22Rv1 (cell line): ENCODE data around the gene BOK.

ENCODE experiments used
- H3K27ac ChIP-seq: fragments of 450-650 bp; 2 replicates; pipeline ENCODE4 v1.5.1; 2017
- CTCF ChIP-seq: fragments of 450-650 bp; IDR thresholded peaks from 2 replicates; pipeline ENCODE4 v1.5.1; 2017; ENCODE audit warnings: mild to moderate bottlenecking
- ZFX ChIP-seq: fragments of 450-650 bp; IDR thresholded peaks from 2 replicates; pipeline ENCODE4 v1.6.1; 2017; ENCODE audit warnings: antibody characterized with exemption, borderline replicate concordance

BOK gene

DNA sequence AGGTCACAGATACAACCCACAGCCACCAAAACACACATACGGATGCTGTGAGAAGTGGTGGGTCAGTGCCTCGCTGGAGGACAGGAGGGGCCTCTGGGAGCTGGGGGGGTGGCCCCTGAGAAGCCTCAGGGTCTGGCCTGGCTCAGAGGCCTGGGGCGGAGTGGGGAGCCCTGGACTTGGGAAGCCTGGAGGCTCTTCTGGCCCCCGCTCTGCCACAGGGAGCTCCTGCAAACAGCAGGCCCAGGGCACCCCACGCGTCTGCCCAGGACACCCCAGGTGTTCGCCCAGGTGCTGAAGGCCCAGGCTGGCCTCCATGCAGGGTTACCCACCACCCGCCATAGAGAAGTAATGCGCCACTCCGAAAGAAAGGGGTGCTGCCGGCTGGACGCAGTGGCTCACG, 52.5 kb downstream of the BOK start:
- TF ChIP-seq ZFX: no peak

DNA sequence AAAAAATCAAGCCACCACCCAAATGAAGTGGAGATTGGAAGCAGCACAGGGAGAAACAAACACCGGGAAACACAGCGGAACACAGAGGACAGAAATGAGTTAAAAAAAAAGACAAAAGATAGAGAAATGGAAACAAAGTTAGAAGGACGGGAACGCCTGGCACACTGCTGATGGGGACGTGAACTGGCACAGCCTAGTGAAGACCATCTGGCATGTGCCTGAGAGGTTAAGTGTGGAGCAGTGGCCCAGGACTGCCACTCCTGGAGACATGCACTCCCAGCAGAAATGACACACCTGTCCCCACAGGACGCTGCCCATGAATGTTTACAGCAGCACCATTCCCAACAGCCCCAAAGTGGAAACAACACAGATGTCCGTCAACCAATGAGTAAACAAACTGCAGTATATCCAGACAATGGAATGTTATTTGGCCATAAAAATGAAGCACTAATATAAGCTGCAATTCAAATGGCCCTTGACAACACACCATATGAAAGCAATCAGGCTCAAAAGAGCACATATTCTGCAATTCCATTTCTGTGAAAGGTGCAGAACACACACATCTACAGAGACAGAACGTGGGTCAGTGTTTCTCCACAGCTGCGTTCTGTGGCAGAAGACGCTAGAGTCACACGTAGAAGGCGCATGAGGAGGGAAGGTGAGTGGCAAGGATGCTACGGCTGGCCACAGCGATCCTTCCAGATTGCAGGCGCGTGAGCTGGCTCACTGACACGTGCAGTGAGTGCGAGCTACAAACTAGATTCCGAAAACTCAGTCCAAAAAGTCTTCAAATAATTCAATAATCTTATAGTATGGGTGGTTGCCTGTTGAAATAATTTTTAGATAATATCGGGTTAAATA, 53.8 kb downstream of the BOK start:
- TF ChIP-seq CTCF: no peak
- no peak for TF ChIP-seq ZFX
- H3K27ac ChIP-seq: no peak overlapping the region

More for the DNA sequence above, 52.5 kb downstream of the BOK start:
- H3K27ac ChIP-seq: no peak overlapping the region

- TF ChIP-seq ZFX (no peak), CTCF (no peak)
- no peak overlapping the region for H3K27ac ChIP-seq
These were observed 54.7 kb downstream of the BOK start for GRCh38 chr2:241613017-241613780.

- TF ChIP-seq ZFX (no peak), CTCF (no peak)
These were observed 56.5 kb downstream of the BOK start for GRCh38 chr2:241615041-241615440.

DNA sequence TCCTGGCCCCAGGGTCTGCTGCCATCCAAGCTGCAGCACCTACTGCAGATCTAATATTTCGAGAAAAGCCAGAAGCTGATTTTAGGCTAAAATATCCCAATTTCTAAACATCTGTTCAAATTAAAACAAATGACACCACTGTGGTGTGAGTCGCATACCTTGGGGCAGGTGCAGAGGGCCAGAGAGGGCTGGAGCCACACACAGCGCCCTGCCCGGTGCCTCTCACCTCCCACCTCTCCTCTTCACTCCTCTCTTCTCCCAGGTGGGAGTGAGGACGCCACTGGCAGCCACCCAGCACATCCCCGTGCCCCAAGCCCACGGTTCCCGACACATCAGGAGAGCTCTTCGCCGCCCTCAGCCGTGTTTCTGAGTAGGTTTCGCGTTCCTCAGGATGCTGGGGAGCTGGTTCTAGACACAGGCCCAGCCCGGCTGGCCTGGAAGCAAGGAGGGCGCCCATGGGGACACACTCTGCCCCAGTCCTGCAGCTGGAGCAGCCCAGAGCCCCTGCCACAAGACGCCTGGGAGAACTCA, 57.0 kb downstream of the BOK start:
- no peak overlapping the region for H3K27ac ChIP-seq
- no peak for TF ChIP-seq CTCF
- TF ChIP-seq ZFX: no peak

More at GRCh38 chr2:241615041-241615440, 56.5 kb downstream of the BOK start:
- no peak overlapping the region for H3K27ac ChIP-seq

- H3K27ac ChIP-seq: no peak overlapping the region
- TF ChIP-seq CTCF (no peak), ZFX (no peak)
These were observed 57.9 kb downstream of the BOK start for GRCh38 chr2:241616168-241617125.

DNA sequence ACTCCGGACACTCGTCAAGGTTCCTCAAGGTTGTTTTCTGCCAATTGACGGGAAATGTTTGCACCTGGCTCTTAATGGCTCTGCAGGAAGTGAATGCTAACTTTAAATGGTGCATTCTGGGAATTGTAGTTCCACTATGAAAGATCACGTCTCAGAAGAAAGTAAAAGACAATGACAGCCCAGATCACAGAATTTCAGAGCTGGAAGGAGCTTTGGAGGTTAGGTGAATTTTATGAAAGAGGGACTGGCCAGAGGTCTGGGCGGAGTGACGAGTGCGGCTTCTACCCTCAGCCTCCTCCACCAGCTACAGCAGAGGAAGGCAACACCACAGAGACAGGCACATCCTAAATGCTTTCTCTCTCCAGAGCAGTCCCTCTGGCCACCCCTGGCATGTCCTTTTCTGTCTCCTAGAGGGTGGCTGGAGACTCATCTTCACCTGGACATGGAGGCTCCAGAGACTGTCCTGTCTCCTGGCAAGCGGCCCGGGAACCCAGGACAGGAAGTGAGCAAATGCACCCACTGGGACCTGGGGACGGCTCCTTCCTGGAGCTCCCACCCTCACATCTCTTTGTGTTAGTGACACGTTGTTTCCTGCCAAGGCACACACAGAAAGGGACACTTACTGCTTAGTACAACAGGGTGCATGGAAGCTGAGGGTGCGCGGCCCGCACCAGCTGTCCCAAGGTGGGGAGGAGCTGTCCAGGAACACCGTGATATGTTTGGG, 59.0 kb downstream of the BOK start:
- TF ChIP-seq CTCF (no peak), ZFX (no peak)
- no peak overlapping the region for H3K27ac ChIP-seq
